ENCODE data around the gene IMMP2L. TPM values are rescaled to one million over a fixed set of nuclear protein-coding genes. Genes with fewer than 3 reads are reported as not detected.
"Not testable (repeated sequence)": the region's sequence is repeated elsewhere in the genome, so short reads cannot be mapped to it uniquely, and the experiment has no call there.

IMMP2L gene
- total RNA-seq, 1 donor from 2014 or later, result 32.0 TPM

GRCh38 chr7:111505422-111505821, 56.9 kb downstream of the IMMP2L start:
- not testable (repeated sequence) for DNase-seq

GRCh38 chr7:111501799-111502198, 60.5 kb downstream of the IMMP2L start:
- DNase-seq, result not testable (repeated sequence)

GRCh38 chr7:111499027-111499426, 63.3 kb downstream of the IMMP2L start:
- no peak for DNase-seq

GRCh38 chr7:111498391-111499007, 63.8 kb downstream of the IMMP2L start:
- no peak for DNase-seq

- DNase-seq, result no peak
Observed at GRCh38 chr7:111495173-111495810, 67.0 kb downstream of the IMMP2L start.

- DNase-seq, result no peak
Observed at GRCh38 chr7:111492234-111492633, 70.1 kb downstream of the IMMP2L start.

- peak; percentile 84 for DNase-seq
Observed at GRCh38 chr7:111486472-111487142, 75.7 kb downstream of the IMMP2L start.

GRCh38 chr7:111485701-111486380, 76.5 kb downstream of the IMMP2L start:
- DNase-seq, result no peak

- no peak for DNase-seq
Observed at GRCh38 chr7:111483078-111483477, 79.2 kb downstream of the IMMP2L start.

- no peak for DNase-seq
Observed at GRCh38 chr7:111477462-111478225, 84.6 kb downstream of the IMMP2L start.

- DNase-seq, result no peak
Observed at GRCh38 chr7:111476586-111477293, 85.6 kb downstream of the IMMP2L start.

GRCh38 chr7:111475959-111476358, 86.3 kb downstream of the IMMP2L start:
- no peak for DNase-seq

GRCh38 chr7:111475419-111475748, 86.9 kb downstream of the IMMP2L start:
- DNase-seq, result no peak

GRCh38 chr7:111474723-111475418, 87.4 kb downstream of the IMMP2L start:
- DNase-seq, result no peak

- DNase-seq, result no peak
Observed at GRCh38 chr7:111473449-111474198, 88.7 kb downstream of the IMMP2L start.

GRCh38 chr7:111470998-111471397, 91.3 kb downstream of the IMMP2L start:
- peak; percentile 27 for DNase-seq

GRCh38 chr7:111469894-111470293, 92.4 kb downstream of the IMMP2L start:
- DNase-seq, result not testable (repeated sequence)

GRCh38 chr7:111465774-111466173, 96.5 kb downstream of the IMMP2L start:
- DNase-seq, result not testable (repeated sequence)

GRCh38 chr7:111460695-111461094, 101.6 kb downstream of the IMMP2L start:
- no peak for DNase-seq

GRCh38 chr7:111459757-111460280, 102.5 kb downstream of the IMMP2L start:
- DNase-seq, result no peak
